ENCODE data around the gene VAT1L.

Gene VAT1L

GRCh38 chr16:77869997-77870813, 81.8 kb downstream of the VAT1L start:
- no peak for DNase-seq (ENCODE audit: low read depth)

GRCh38 chr16:77871932-77872331, 83.6 kb downstream of the VAT1L start:
- DNase-seq (ENCODE audit: low read depth), result no peak

GRCh38 chr16:77873066-77873465, 84.7 kb downstream of the VAT1L start:
- DNase-seq (ENCODE audit: low read depth), result no peak

- DNase-seq (ENCODE audit: low read depth), result no peak
Measured at GRCh38 chr16:77874347-77874746, 86.0 kb downstream of the VAT1L start.

- DNase-seq (ENCODE audit: low read depth), result no peak
Measured at GRCh38 chr16:77876776-77877175, 88.4 kb downstream of the VAT1L start.

GRCh38 chr16:77877712-77878347, 89.5 kb downstream of the VAT1L start:
- no peak for DNase-seq (ENCODE audit: low read depth)

GRCh38 chr16:77881355-77882030, 93.1 kb downstream of the VAT1L start:
- DNase-seq (ENCODE audit: low read depth), result no peak

GRCh38 chr16:77882358-77882757, 94.0 kb downstream of the VAT1L start:
- DNase-seq (ENCODE audit: low read depth), result no peak

- no peak for DNase-seq (ENCODE audit: low read depth)
Measured at GRCh38 chr16:77885571-77886295, 97.4 kb downstream of the VAT1L start.

- no peak for DNase-seq (ENCODE audit: low read depth)
Measured at GRCh38 chr16:77888871-77889270, 100.5 kb downstream of the VAT1L start.

GRCh38 chr16:77890075-77890474, 101.7 kb downstream of the VAT1L start:
- DNase-seq (ENCODE audit: low read depth), result no peak

GRCh38 chr16:77894162-77894561, 105.8 kb downstream of the VAT1L start:
- DNase-seq (ENCODE audit: low read depth), result no peak

- DNase-seq (ENCODE audit: low read depth), result no peak
Measured at GRCh38 chr16:77895962-77896361, 107.6 kb downstream of the VAT1L start.

- DNase-seq (ENCODE audit: low read depth), result no peak
Measured at GRCh38 chr16:77896415-77897128, 108.2 kb downstream of the VAT1L start.

GRCh38 chr16:77897129-77897437, 108.7 kb downstream of the VAT1L start:
- DNase-seq (ENCODE audit: low read depth), result no peak

GRCh38 chr16:77897831-77898605, 109.7 kb downstream of the VAT1L start:
- DNase-seq (ENCODE audit: low read depth), result no peak

- DNase-seq (ENCODE audit: low read depth), result no peak
Measured at GRCh38 chr16:77898671-77899211, 110.4 kb downstream of the VAT1L start.

GRCh38 chr16:77899416-77899815, 111.1 kb downstream of the VAT1L start:
- no peak for DNase-seq (ENCODE audit: low read depth)

GRCh38 chr16:77905374-77905920, 117.1 kb downstream of the VAT1L start:
- no peak for DNase-seq (ENCODE audit: low read depth)

- no peak for DNase-seq (ENCODE audit: low read depth)
Measured at GRCh38 chr16:77910021-77910420, 121.7 kb downstream of the VAT1L start.

Measured in T follicular helper cell (primary cell).